K562 (cell line): ENCODE results near the gene FEN1. TPM values are rescaled to one million over a fixed set of nuclear protein-coding genes. Genes with fewer than 3 reads are reported as not detected.

Source experiments
- BHLHE40 ChIP-seq: IDR thresholded peaks from 2 replicates; pipeline ENCODE4 v1.6.1; 2011; ENCODE audit warnings: low read length, improper control_type of control experiment
- FOXJ2 ChIP-seq: fragments of 200-800 bp; sonication (Bioruptor generic); IDR thresholded peaks from 2 replicates; pipeline ENCODE4 v1.6.1; 2016; ENCODE audit warnings: missing genetic modification characterization, missing compliant biosample characterization
- MBD2 ChIP-seq: sonication (generic); IDR thresholded peaks from 2 replicates; pipeline ENCODE4 v1.6.1; 2016; ENCODE audit warnings: low read depth, borderline replicate concordance
- MTA1 ChIP-seq: fragments of 450-650 bp; IDR thresholded peaks from 2 replicates; pipeline ENCODE4 v1.6.1; 2017; ENCODE audit warnings: borderline replicate concordance
- NCOA1 ChIP-seq: fragments of 450-650 bp; IDR thresholded peaks from 2 replicates; pipeline ENCODE4 v1.6.1; 2016; ENCODE audit warnings: low read depth
- SIN3B ChIP-seq: fragments of 450-650 bp; IDR thresholded peaks from 2 replicates; pipeline ENCODE4 v1.6.1; 2017; ENCODE audit warnings: low read depth, mild to moderate bottlenecking, moderate library complexity
- TBL1XR1 ChIP-seq, 2 experiments: IDR thresholded peaks; 2 replicates each; pipeline ENCODE4 v1.6.1; 2012; ENCODE audit warnings: improper control_type of control experiment in 2 of 2, low read length in 2 of 2, mild to moderate bottlenecking in 1 of 2
- polyA plus RNA-seq, 8 experiments: library from polyadenylated mRNA; depleted of rRNA in 4 of 8; stranded (reverse) in 5 of 8; unstranded in 3 of 8; fragments of >200 nt; fragmentation: Nextera tagmentation in 2 of 8; fragmentation: Illumina TruSeq in 1 of 8; extraction: Ambion mirVana in 2 of 8; extraction: Trizol in 1 of 8; gene quantifications; 2 replicates each; pipeline versions ENCODE4 v1.2.1 to v1.2.3, GENCODE V29; 2011 to 2014; ENCODE audit warnings: inconsistent platforms in 1 of 8, missing spikeins in 1 of 8
- total RNA-seq, 7 experiments: library from RNA; depleted of rRNA in 6 of 7; stranded (reverse); fragments of >200 nt in 6 of 7; fragmentation: Illumina TruSeq in 2 of 7; extraction: Trizol in 2 of 7; gene quantifications; 2 replicates each; pipeline versions ENCODE4 v1.2.1 to v1.2.3, GENCODE V29; 2011 to 2021; ENCODE audit warnings: low replicate concordance in 1 of 7
- TF ChIP-seq, protein P1 (sequence below): sonication (generic); formaldehyde crosslinking; IDR thresholded peaks from 2 replicates; pipeline ENCODE4 v1.8.1; 2023; ENCODE audit warnings: mild to moderate bottlenecking, missing genetic modification reagents

FEN1 gene
- total and polyA plus RNA-seq, 9 of the 15 experiments (the other 6 are each of a cell fraction or from before 2014, with no cell fraction given): 58.1 to 156 (median 137) TPM

GRCh38 chr11:61777234-61778090, 15.2 kb upstream of the FEN1 start (continued):
- TF ChIP-seq, protein P1, sequence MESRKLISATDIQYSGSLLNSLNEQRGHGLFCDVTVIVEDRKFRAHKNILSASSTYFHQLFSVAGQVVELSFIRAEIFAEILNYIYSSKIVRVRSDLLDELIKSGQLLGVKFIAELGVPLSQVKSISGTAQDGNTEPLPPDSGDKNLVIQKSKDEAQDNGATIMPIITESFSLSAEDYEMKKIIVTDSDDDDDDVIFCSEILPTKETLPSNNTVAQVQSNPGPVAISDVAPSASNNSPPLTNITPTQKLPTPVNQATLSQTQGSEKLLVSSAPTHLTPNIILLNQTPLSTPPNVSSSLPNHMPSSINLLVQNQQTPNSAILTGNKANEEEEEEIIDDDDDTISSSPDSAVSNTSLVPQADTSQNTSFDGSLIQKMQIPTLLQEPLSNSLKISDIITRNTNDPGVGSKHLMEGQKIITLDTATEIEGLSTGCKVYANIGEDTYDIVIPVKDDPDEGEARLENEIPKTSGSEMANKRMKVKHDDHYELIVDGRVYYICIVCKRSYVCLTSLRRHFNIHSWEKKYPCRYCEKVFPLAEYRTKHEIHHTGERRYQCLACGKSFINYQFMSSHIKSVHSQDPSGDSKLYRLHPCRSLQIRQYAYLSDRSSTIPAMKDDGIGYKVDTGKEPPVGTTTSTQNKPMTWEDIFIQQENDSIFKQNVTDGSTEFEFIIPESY (CRISPR knock-in tag): peak; percentile 15; the same call in 1 of the 2 replicates
- 0 out of 2 replicates have a peak, but pooled peaks have one; percentile 31 for TF ChIP-seq BHLHE40
- TF ChIP-seq SIN3B: no peak
- no peak for TF ChIP-seq TBL1XR1 (IDR thresholded peaks at IDR 0.05; ENCODE audit: low read length in 2 of 2)
- TF ChIP-seq MTA1: no peak
- TF ChIP-seq NCOA1: no peak
- no peak for TF ChIP-seq MBD2
- no peak for TF ChIP-seq FOXJ2 (tag)
